K562 (cell line): ENCODE results near the gene VSIG10. TPM values are rescaled to one million over a fixed set of nuclear protein-coding genes. Genes with fewer than 3 reads are reported as not detected.

Source experiments
- ARID2 ChIP-seq: fragments of 450-650 bp; IDR thresholded peaks from 2 replicates; pipeline ENCODE4 v1.6.1; 2017; ENCODE audit warnings: antibody characterized with exemption, mild to moderate bottlenecking
- CTBP1 ChIP-seq: fragments of 450-650 bp; IDR thresholded peaks from 2 replicates; pipeline ENCODE4 v1.6.1; 2016; ENCODE audit warnings: borderline replicate concordance
- FOXK1 ChIP-seq: sonication (generic); formaldehyde crosslinking; IDR thresholded peaks from 2 replicates; pipeline ENCODE4 v1.8.0; 2022; ENCODE audit warnings: missing genetic modification reagents, mild to moderate bottlenecking, borderline replicate concordance
- MAFG ChIP-seq: fragments of 450-650 bp; conservative IDR thresholded peaks from 2 replicates; pipeline ENCODE4 v1.6.1; 2016; ENCODE audit warnings: missing genetic modification characterization, missing compliant biosample characterization
- MYBL2 ChIP-seq, 2 experiments: fragments of 450-650 bp in 1 of 2; sonication (generic) in 1 of 2; formaldehyde crosslinking in 1 of 2; IDR thresholded peaks; 2 replicates each; pipeline versions ENCODE4 v1.6.1 to v1.8.1; 2017 to 2022; ENCODE audit warnings: borderline replicate concordance in 1 of 2, inconsistent platforms in 1 of 2, low read depth in 1 of 2, mild to moderate bottlenecking in 1 of 2, missing genetic modification reagents in 1 of 2, moderate library complexity in 1 of 2
- NCOA6 ChIP-seq: fragments of 450-650 bp; IDR thresholded peaks from 2 replicates; pipeline ENCODE4 v1.6.1; 2017; ENCODE audit warnings: mild to moderate bottlenecking
- POLR3G ChIP-seq: IDR thresholded peaks from 2 replicates; pipeline ENCODE4 v1.6.1; 2011; ENCODE audit not compliant: insufficient read length, insufficient replicate concordance; ENCODE audit errors: extremely low read depth
- SIRT6 ChIP-seq: IDR thresholded peaks from one replicate; pipeline ENCODE4 v1.6.1; 2012; ENCODE audit warnings: low read depth, mild to moderate bottlenecking, control low read depth, inconsistent platforms, low read length, moderate library complexity
- SNIP1 ChIP-seq: fragments of 450-650 bp; IDR thresholded peaks from 2 replicates; pipeline ENCODE4 v1.7.1; 2017; ENCODE audit warnings: low read depth, mild to moderate bottlenecking
- SOX6 ChIP-seq: fragments of 450-650 bp; IDR thresholded peaks from 2 replicates; pipeline ENCODE4 v1.6.1; 2014; ENCODE audit warnings: mild to moderate bottlenecking
- TAF15 ChIP-seq: fragments of 200-400 bp; formaldehyde crosslinking; IDR thresholded peaks from 2 replicates; pipeline ENCODE4 v1.6.1; 2017; ENCODE audit warnings: mild to moderate bottlenecking, low read depth, low read length, moderate library complexity
- ZC3H4 ChIP-seq: sonication (generic); formaldehyde crosslinking; IDR thresholded peaks from 2 replicates; pipeline ENCODE4 v1.9.0; 2021; ENCODE audit warnings: missing genetic modification reagents, borderline replicate concordance
- ZNF785 ChIP-seq: fragments of 250-450 bp; sonication (Bioruptor Pico); IDR thresholded peaks from 2 replicates; pipeline ENCODE4 v1.4.0; 2020; ENCODE audit warnings: mild to moderate bottlenecking
- polyA plus RNA-seq, 8 experiments: library from polyadenylated mRNA; depleted of rRNA in 4 of 8; stranded (reverse) in 5 of 8; unstranded in 3 of 8; fragments of >200 nt; fragmentation: Nextera tagmentation in 2 of 8; fragmentation: Illumina TruSeq in 1 of 8; extraction: Ambion mirVana in 2 of 8; extraction: Trizol in 1 of 8; gene quantifications; 2 replicates each; pipeline versions ENCODE4 v1.2.1 to v1.2.3, GENCODE V29; 2011 to 2014; ENCODE audit warnings: inconsistent platforms in 1 of 8, missing spikeins in 1 of 8
- total RNA-seq, 7 experiments: library from RNA; depleted of rRNA in 6 of 7; stranded (reverse); fragments of >200 nt in 6 of 7; fragmentation: Illumina TruSeq in 2 of 7; extraction: Trizol in 2 of 7; gene quantifications; 2 replicates each; pipeline versions ENCODE4 v1.2.1 to v1.2.3, GENCODE V29; 2011 to 2021; ENCODE audit warnings: low replicate concordance in 1 of 7
- TF ChIP-seq, protein P1 (sequence below), 2 experiments: fragments of 450-650 bp; IDR thresholded peaks; 2 replicates each; pipeline ENCODE4 v1.6.1; 2016; ENCODE audit warnings: mild to moderate bottlenecking in 2 of 2, borderline replicate concordance in 1 of 2, low read depth in 1 of 2, moderate library complexity in 1 of 2
- TF ChIP-seq, protein P2 (sequence below), 2 experiments: fragments of 450-650 bp in 1 of 2; sonication (generic) in 1 of 2; formaldehyde crosslinking in 1 of 2; IDR thresholded peaks in 1 of 2; conservative IDR thresholded peaks in 1 of 2; 2 replicates each; pipeline versions ENCODE4 v1.6.1 to v1.8.1; 2016 to 2023; ENCODE audit warnings: mild to moderate bottlenecking in 2 of 2, moderate library complexity in 2 of 2, inconsistent platforms in 1 of 2, missing genetic modification reagents in 1 of 2
- TF ChIP-seq, protein P3 (sequence below), 2 experiments: IDR thresholded peaks in 1 of 2; conservative IDR thresholded peaks in 1 of 2; 2 replicates each; pipeline ENCODE4 v1.6.1; 2016; ENCODE audit warnings: low read depth in 2 of 2, mild to moderate bottlenecking in 1 of 2, missing compliant biosample characterization in 1 of 2, missing genetic modification characterization in 1 of 2, moderate library complexity in 1 of 2

VSIG10 gene
- total and polyA plus RNA-seq, 9 of the 15 experiments (the other 6 are each of a cell fraction or from before 2014, with no cell fraction given) = 4.1 to 8.8 (median 4.7) TPM

DNA sequence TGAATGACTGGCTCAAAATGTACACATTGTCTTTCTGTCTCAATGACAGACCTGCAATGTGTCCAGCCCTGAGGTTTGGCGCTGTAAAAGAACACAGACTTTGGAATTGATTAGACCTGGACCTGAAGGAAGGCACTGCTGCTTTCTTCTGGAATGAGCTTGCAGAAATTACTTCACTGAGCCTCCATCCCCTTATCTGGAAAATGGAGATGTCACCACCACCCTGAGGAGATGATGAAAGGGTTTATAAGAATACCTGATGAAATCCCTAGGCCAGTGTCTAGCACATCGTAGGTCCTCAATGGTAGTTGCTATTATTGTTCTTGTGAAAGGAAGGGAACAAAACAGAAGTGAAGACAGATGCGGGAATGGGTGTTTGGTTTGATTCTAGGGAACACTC lies 33.2 kb downstream of the VSIG10 start (continued):
- TF ChIP-seq, protein P1, sequence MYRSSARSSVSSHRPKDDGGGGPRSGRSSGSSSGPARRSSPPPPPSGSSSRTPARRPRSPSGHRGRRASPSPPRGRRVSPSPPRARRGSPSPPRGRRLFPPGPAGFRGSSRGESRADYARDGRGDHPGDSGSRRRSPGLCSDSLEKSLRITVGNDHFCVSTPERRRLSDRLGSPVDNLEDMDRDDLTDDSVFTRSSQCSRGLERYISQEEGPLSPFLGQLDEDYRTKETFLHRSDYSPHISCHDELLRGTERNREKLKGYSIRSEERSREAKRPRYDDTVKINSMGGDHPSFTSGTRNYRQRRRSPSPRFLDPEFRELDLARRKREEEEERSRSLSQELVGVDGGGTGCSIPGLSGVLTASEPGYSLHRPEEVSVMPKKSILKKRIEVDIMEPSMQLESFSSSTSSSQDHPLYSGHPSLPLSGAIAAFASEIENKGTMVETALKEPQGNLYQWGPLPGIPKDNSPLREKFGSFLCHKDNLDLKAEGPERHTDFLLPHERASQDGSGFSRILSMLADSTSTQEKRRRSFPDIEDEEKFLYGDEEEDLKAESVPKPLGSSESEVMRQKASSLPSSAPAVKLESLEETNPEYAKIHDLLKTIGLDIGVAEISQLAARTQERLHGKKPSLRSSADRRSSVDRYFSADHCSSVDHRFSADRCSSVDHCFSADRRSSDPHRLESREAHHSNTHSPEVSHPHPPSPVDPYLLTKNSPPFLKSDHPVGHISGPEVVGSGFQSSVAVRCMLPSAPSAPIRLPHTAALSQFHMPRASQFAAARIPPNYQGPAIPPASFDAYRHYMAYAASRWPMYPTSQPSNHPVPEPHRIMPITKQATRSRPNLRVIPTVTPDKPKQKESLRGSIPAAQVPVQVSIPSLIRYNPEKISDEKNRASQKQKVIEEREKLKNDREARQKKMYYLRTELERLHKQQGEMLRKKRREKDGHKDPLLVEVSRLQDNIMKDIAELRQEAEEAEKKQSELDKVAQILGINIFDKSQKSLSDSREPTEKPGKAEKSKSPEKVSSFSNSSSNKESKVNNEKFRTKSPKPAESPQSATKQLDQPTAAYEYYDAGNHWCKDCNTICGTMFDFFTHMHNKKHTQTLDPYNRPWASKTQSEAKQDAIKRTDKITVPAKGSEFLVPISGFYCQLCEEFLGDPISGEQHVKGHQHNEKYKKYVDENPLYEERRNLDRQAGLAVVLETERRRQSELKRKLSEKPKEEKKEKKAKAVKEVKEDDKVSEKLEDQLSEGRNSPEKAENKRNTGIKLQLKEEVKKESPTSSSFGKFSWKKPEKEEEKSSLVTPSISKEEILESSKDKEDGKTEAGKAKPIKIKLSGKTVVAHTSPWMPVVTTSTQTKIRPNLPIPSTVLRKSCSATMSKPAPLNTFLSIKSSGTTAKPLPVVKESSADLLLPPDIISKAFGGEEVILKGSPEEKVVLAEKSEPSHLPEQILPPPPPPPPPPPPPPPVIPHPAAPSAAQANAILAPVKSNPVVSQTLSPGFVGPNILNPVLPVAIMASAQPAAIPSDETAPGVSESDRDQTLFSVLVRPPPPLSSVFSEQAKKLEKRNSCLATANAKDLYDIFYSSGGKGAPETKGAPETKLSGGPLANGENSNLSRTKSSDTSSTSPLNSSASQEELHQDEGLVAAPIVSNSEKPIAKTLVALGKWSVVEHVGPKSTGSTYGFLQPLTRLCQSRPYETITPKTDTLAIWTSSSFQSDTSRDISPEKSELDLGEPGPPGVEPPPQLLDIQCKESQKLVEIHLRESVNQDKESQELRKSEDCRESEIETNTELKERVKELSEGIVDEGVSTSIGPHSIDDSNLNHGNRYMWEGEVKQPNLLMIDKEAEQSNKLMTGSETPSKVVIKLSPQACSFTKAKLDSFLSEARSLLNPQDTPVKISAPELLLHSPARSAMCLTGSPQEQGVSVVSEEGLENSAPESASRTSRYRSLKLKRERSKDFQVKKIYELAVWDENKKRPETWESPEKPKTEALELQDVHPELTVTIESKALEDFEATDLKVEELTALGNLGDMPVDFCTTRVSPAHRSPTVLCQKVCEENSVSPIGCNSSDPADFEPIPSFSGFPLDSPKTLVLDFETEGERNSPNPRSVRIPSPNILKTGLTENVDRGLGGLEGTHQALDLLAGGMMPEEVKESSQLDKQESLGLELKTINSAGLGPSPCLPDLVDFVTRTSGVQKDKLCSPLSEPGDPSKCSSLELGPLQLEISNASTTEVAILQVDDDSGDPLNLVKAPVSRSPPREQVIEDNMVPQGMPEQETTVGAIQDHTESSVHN (IDR thresholded peaks at IDR 0.05; ENCODE audit: borderline replicate concordance in 1 of 2, low read depth in 1 of 2) = no peak; a peak in 1 of 4 replicates
- TF ChIP-seq MYBL2 (IDR thresholded peaks at IDR 0.05; ENCODE audit: low read depth) (no peak), MYBL2 (CRISPR knock-in tag; IDR thresholded peaks at IDR 0.05; ENCODE audit: borderline replicate concordance) (no peak), SIRT6 (no peak), NCOA6 (no peak), SNIP1 (no peak), ZC3H4 (CRISPR knock-in tag) (no peak), SOX6 (peak; percentile 60), TAF15 (no peak), ARID2 (no peak), FOXK1 (CRISPR knock-in tag) (no peak), CTBP1 (peak; percentile 90), MAFG (peak; percentile 44; the same call in 1 of the 2 replicates), POLR3G (no peak), ZNF785 (CRISPR knock-in tag) (no peak)
- TF ChIP-seq, protein P2, sequence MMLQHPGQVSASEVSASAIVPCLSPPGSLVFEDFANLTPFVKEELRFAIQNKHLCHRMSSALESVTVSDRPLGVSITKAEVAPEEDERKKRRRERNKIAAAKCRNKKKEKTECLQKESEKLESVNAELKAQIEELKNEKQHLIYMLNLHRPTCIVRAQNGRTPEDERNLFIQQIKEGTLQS (IDR thresholded peaks at IDR 0.05) = peak; percentile 76; the same call in 1 of the 2 replicates
- TF ChIP-seq, protein P2 (CRISPR knock-in tag; conservative IDR thresholded peaks at IDR 0.05) = no peak
- TF ChIP-seq, protein P3, sequence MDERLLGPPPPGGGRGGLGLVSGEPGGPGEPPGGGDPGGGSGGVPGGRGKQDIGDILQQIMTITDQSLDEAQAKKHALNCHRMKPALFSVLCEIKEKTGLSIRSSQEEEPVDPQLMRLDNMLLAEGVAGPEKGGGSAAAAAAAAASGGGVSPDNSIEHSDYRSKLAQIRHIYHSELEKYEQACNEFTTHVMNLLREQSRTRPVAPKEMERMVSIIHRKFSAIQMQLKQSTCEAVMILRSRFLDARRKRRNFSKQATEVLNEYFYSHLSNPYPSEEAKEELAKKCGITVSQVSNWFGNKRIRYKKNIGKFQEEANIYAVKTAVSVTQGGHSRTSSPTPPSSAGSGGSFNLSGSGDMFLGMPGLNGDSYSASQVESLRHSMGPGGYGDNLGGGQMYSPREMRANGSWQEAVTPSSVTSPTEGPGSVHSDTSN (CRISPR knock-in tag; IDR thresholded peaks at IDR 0.05; ENCODE audit: low read depth) = no peak
- TF ChIP-seq, protein P3 (tag; conservative IDR thresholded peaks at IDR 0.05; ENCODE audit: low read depth) = peak; percentile 53; the same call in 1 of the 2 replicates
